Mesenchymal stem cell (in vitro differentiated cells and primary cell): ENCODE measurements around the gene TCF12.
A peak's percentile ranks its signal among the peaks of the same experiment; 100 is the strongest.

Experiments
- DNase-seq: peaks from one replicate; pipeline ENCODE4 v3.0.0-alpha.2; 2013
- H2AFZ ChIP-seq: one replicate; pipeline ENCODE4 v1.6.1; 2013; ENCODE audit warnings: low read depth, mild to moderate bottlenecking, control low read depth, inconsistent platforms, low read length, moderate library complexity
- H2AK5ac ChIP-seq: 2 replicates; pipeline ENCODE4 v1.6.1; 2013; ENCODE audit warnings: low read length, moderate library complexity, mild to moderate bottlenecking, inconsistent platforms; ENCODE audit not compliant: severe bottlenecking
- H2BK120ac ChIP-seq: one replicate; pipeline ENCODE4 v1.6.1; 2013; ENCODE audit warnings: low read depth, mild to moderate bottlenecking, inconsistent platforms, low read length, moderate library complexity
- H2BK12ac ChIP-seq, 2 experiments: one replicate each; pipeline ENCODE4 v1.6.1; 2013; ENCODE audit warnings: inconsistent platforms in 2 of 2, low read length in 2 of 2, mild to moderate bottlenecking in 2 of 2, moderate library complexity in 2 of 2, control low read depth in 1 of 2
- H2BK15ac ChIP-seq: one replicate; pipeline ENCODE4 v1.6.1; 2013; ENCODE audit warnings: mild to moderate bottlenecking, low read depth, inconsistent platforms; ENCODE audit not compliant: poor library complexity, severe bottlenecking
- H2BK5ac ChIP-seq: 2 replicates; pipeline ENCODE4 v1.6.1; 2013; ENCODE audit warnings: low read depth, mild to moderate bottlenecking, low read length, control low read depth, inconsistent platforms; ENCODE audit not compliant: poor library complexity, severe bottlenecking
- H3K14ac ChIP-seq, 2 experiments: one replicate each; pipeline ENCODE4 v1.6.1; 2013; ENCODE audit warnings: inconsistent platforms in 2 of 2, low read length in 2 of 2, control low read depth in 1 of 2, mild to moderate bottlenecking in 1 of 2, moderate library complexity in 1 of 2
- H3K18ac ChIP-seq, 2 experiments: one replicate each; pipeline ENCODE4 v1.6.1; 2013; ENCODE audit warnings: inconsistent platforms in 2 of 2, low read length in 2 of 2, control low read depth in 1 of 2, low read depth in 1 of 2, mild to moderate bottlenecking in 1 of 2
- H3K23ac ChIP-seq, 2 experiments: one replicate each; pipeline ENCODE4 v1.6.1; 2013; ENCODE audit warnings: inconsistent platforms in 2 of 2, low read length in 2 of 2, mild to moderate bottlenecking in 2 of 2, moderate library complexity in 2 of 2, control low read depth in 1 of 2
- H3K27ac ChIP-seq: 2 replicates; pipeline ENCODE4 v1.5.1; 2013; ENCODE audit warnings: mild to moderate bottlenecking, moderate library complexity, low read length, control low read depth, inconsistent platforms; ENCODE audit not compliant: poor library complexity, severe bottlenecking
- H3K27me3 ChIP-seq, 2 experiments: 2 replicates each; pipeline versions ENCODE4 v1.6.1 to v1.7.0; 2013; ENCODE audit warnings: low read length in 2 of 2, mild to moderate bottlenecking in 2 of 2, moderate library complexity in 2 of 2, control low read depth in 1 of 2, inconsistent platforms in 1 of 2; ENCODE audit not compliant: control insufficient read depth in 1 of 2, insufficient read depth in 1 of 2
- H3K36me3 ChIP-seq, 2 experiments: 2 replicates each; pipeline versions ENCODE4 v1.6.1 to v1.7.0; 2013; ENCODE audit warnings: low read length in 2 of 2, control low read depth in 1 of 2, inconsistent platforms in 1 of 2, low read depth in 1 of 2, mild to moderate bottlenecking in 1 of 2; ENCODE audit not compliant: insufficient read depth in 2 of 2, control insufficient read depth in 1 of 2
- H3K4ac ChIP-seq, 2 experiments: one replicate each; pipeline ENCODE4 v1.6.1; 2013; ENCODE audit warnings: inconsistent platforms in 2 of 2, low read length in 2 of 2, mild to moderate bottlenecking in 2 of 2, moderate library complexity in 2 of 2, control low read depth in 1 of 2, low read depth in 1 of 2
- H3K4me1 ChIP-seq: 2 replicates; pipeline ENCODE4 v1.6.1; 2013; ENCODE audit warnings: low read depth, low read length, control low read depth; ENCODE audit not compliant: control insufficient read depth, insufficient read depth
- H3K4me2 ChIP-seq: 2 replicates; pipeline ENCODE4 v1.6.1; 2013; ENCODE audit warnings: low read length, mild to moderate bottlenecking, inconsistent platforms; ENCODE audit not compliant: poor library complexity, severe bottlenecking
- H3K4me3 ChIP-seq, 2 experiments: 2 replicates each; pipeline versions ENCODE4 v1.5.1 to v1.7.0; 2013; ENCODE audit warnings: low read length in 2 of 2, mild to moderate bottlenecking in 2 of 2, control low read depth in 1 of 2, low read depth in 1 of 2; ENCODE audit not compliant: insufficient read depth in 1 of 2
- H3K79me1 ChIP-seq: replicated peaks from 2 replicates; pipeline ENCODE4 v1.6.1; 2013; ENCODE audit warnings: mild to moderate bottlenecking, control low read depth, low read length, inconsistent platforms; ENCODE audit not compliant: poor library complexity, severe bottlenecking
- H3K9ac ChIP-seq: 2 replicates; pipeline ENCODE4 v1.7.0; 2013; ENCODE audit warnings: mild to moderate bottlenecking, low read length, moderate library complexity
- H3K9me3 ChIP-seq: 2 replicates; pipeline ENCODE4 v1.7.0; 2013; ENCODE audit warnings: mild to moderate bottlenecking, low read length; ENCODE audit not compliant: control insufficient read depth
- H4K8ac ChIP-seq: one replicate; pipeline ENCODE4 v1.6.1; 2013; ENCODE audit warnings: inconsistent platforms, mild to moderate bottlenecking, low read length, moderate library complexity
- H4K91ac ChIP-seq: one replicate; pipeline ENCODE4 v1.6.1; 2013; ENCODE audit warnings: mild to moderate bottlenecking, low read length, inconsistent platforms
- WGBS: methylation state at CpG from one replicate; pipeline ENCODE4 v1.1.7; 2013; ENCODE audit warnings: mixed read lengths; 5-methylcytosine and 5-hydroxymethylcytosine counted together

TCF12 gene

GRCh38 chr15:57018151-57018550 is 99.7 kb downstream of the TCF12 start:
- Histone ChIP-seq H2AFZ (no peak overlapping the region), H2BK120ac (no peak overlapping the region), H3K4me2 (no peak overlapping the region), H3K18ac (peak overlapping the region in 1 of 2 experiments; percentile 28), H3K4me1 (peaks cover 11% of the 10 kb centered on the region), H2AK5ac (no peak overlapping the region), H3K27me3 (no peaks in the 10 kb centered on the region), H3K27ac (peak overlapping the region; percentile 47), H3K79me1 (peaks cover 15% of the 10 kb centered on the region), H4K8ac (no peak overlapping the region), H3K4ac (no peak overlapping the region), H3K9ac (peak overlapping the region; percentile 40), H3K23ac (no peak overlapping the region), H3K9me3 (no peaks in the 10 kb centered on the region), H2BK12ac (no peak overlapping the region), H3K36me3 (peaks cover 0 to 6% of the 10 kb centered on the region in 2 experiments), H2BK5ac (no peak overlapping the region), H2BK15ac (no peak overlapping the region), H3K4me3 (no peak overlapping the region), H3K14ac (no peak overlapping the region), H4K91ac (no peak overlapping the region)
- WGBS = 90% methylated on average over 3 of the region's 4 CpGs
- DNase-seq = peak; percentile 27

- H3K36me3 ChIP-seq = peaks cover 0 to 6% of the 10 kb centered on the region in 2 experiments
- DNase-seq = no peak
- no peak overlapping the region for H2AK5ac ChIP-seq
- H2BK15ac ChIP-seq = no peak overlapping the region
- no peak overlapping the region for H3K23ac ChIP-seq
- H2BK5ac ChIP-seq = no peak overlapping the region
- H3K4me1 ChIP-seq = peaks cover 8% of the 10 kb centered on the region
- no peak overlapping the region for H2AFZ ChIP-seq
- no peak overlapping the region for H3K14ac ChIP-seq
- peak overlapping the region; percentile 64 for H3K27ac ChIP-seq
- H3K4ac ChIP-seq = peak overlapping the region in 1 of 2 experiments; percentile 13
- no peaks in the 10 kb centered on the region for H3K27me3 ChIP-seq
- H3K4me3 ChIP-seq = no peak overlapping the region
- peak overlapping the region; percentile 40 for H3K9ac ChIP-seq
- H3K4me2 ChIP-seq = no peak overlapping the region
- H3K18ac ChIP-seq = no peak overlapping the region
- no peak overlapping the region for H4K91ac ChIP-seq
- no peak overlapping the region for H2BK12ac ChIP-seq
- H4K8ac ChIP-seq = no peak overlapping the region
- 80% methylated on average over 2 of the region's 5 CpGs for WGBS
- H2BK120ac ChIP-seq = no peak overlapping the region
- H3K79me1 ChIP-seq = peaks cover 15% of the 10 kb centered on the region
- H3K9me3 ChIP-seq = peaks cover 3% of the 10 kb centered on the region
These were observed 101.2 kb downstream of the TCF12 start for GRCh38 chr15:57019496-57020160.

GRCh38 chr15:57025264-57025926 is 107.0 kb downstream of the TCF12 start:
- no peak overlapping the region for H2BK12ac ChIP-seq
- peaks cover 3% of the 10 kb centered on the region for H3K9me3 ChIP-seq
- no peak overlapping the region for H3K4me2 ChIP-seq
- no peak overlapping the region for H3K4ac ChIP-seq
- no peak overlapping the region for H3K27ac ChIP-seq
- H3K14ac ChIP-seq = no peak overlapping the region
- H3K36me3 ChIP-seq = no peaks in the 10 kb centered on the region
- H3K18ac ChIP-seq = no peak overlapping the region
- no peak overlapping the region for H3K23ac ChIP-seq
- no peak overlapping the region for H2BK120ac ChIP-seq
- no peak overlapping the region for H3K4me3 ChIP-seq
- H3K4me1 ChIP-seq = peaks cover 2% of the 10 kb centered on the region
- H2AK5ac ChIP-seq = no peak overlapping the region
- no peak overlapping the region for H3K9ac ChIP-seq
- DNase-seq = peak; percentile 79
- peaks cover 14% of the 10 kb centered on the region for H3K79me1 ChIP-seq
- 80% methylated on average over 9 of the region's 10 CpGs for WGBS
- H4K91ac ChIP-seq = no peak overlapping the region
- H3K27me3 ChIP-seq = no peaks in the 10 kb centered on the region
- H2BK5ac ChIP-seq = no peak overlapping the region
- no peak overlapping the region for H4K8ac ChIP-seq
- no peak overlapping the region for H2BK15ac ChIP-seq
- no peak overlapping the region for H2AFZ ChIP-seq

GRCh38 chr15:57026016-57026592 is 107.7 kb downstream of the TCF12 start:
- peaks cover 3% of the 10 kb centered on the region for H3K9me3 ChIP-seq
- DNase-seq = peak; percentile 71
- H3K18ac ChIP-seq = no peak overlapping the region
- no peak overlapping the region for H2BK5ac ChIP-seq
- no peak overlapping the region for H3K4ac ChIP-seq
- no peak overlapping the region for H2BK120ac ChIP-seq
- H3K27me3 ChIP-seq = no peaks in the 10 kb centered on the region
- no peak overlapping the region for H3K14ac ChIP-seq
- no peak overlapping the region for H4K8ac ChIP-seq
- H3K4me3 ChIP-seq = no peak overlapping the region
- H3K4me2 ChIP-seq = no peak overlapping the region
- no peak overlapping the region for H3K9ac ChIP-seq
- no peak overlapping the region for H2BK12ac ChIP-seq
- H2AFZ ChIP-seq = no peak overlapping the region
- H3K23ac ChIP-seq = no peak overlapping the region
- WGBS = no CpG with 5 or more reads among the region's 2 CpGs
- H4K91ac ChIP-seq = no peak overlapping the region
- H2BK15ac ChIP-seq = no peak overlapping the region
- H3K4me1 ChIP-seq = peaks cover 1% of the 10 kb centered on the region
- no peak overlapping the region for H2AK5ac ChIP-seq
- H3K36me3 ChIP-seq = no peaks in the 10 kb centered on the region
- H3K27ac ChIP-seq = no peak overlapping the region
- H3K79me1 ChIP-seq = peaks cover 14% of the 10 kb centered on the region
